Ascending aorta (tissue), 2 donors: ENCODE measurements around the gene SLC16A2. TPM values are rescaled to one million over a fixed set of nuclear protein-coding genes. Genes with fewer than 3 reads are reported as not detected.

Source experiments
- DNase-seq, 2 donors: peaks; one replicate each; pipeline ENCODE4 v3.0.0-alpha.2; 2019; ENCODE audit warnings: low spot score in 2 of 2
- H3K27ac ChIP-seq, 2 donors: fragments of 200-600 bp; sonication (generic); one replicate each; pipeline ENCODE4 v1.5.1; 2016 to 2017; ENCODE audit warnings: mild to moderate bottlenecking in 1 of 2
- H3K27me3 ChIP-seq: fragments of 200-600 bp; sonication (generic); one replicate; pipeline ENCODE4 v1.5.1; 2017
- H3K36me3 ChIP-seq, 2 donors: fragments of 200-600 bp; sonication (generic); one replicate each; pipeline ENCODE4 v1.5.1; 2016
- H3K4me1 ChIP-seq, 2 donors: fragments of 200-600 bp; sonication (generic); one replicate each; pipeline ENCODE4 v1.5.1; 2016 to 2017; ENCODE audit warnings: mild to moderate bottlenecking in 1 of 2
- H3K4me3 ChIP-seq, 2 donors: fragments of 200-600 bp; sonication (generic); one replicate each; pipeline ENCODE4 v1.5.1; 2016 to 2017; ENCODE audit warnings: mild to moderate bottlenecking in 1 of 2
- H3K9me3 ChIP-seq, 2 donors: fragments of 200-600 bp; sonication (generic); one replicate each; pipeline ENCODE4 v1.5.1; 2016
- CTCF ChIP-seq, 3 experiments: fragments of 200-600 bp in 2 of 3; fragments of 450-650 bp in 1 of 3; sonication (generic) in 2 of 3; IDR thresholded peaks; one replicate each; pipeline ENCODE4 v1.5.1; 2016 to 2019; ENCODE audit warnings: antibody characterized with exemption in 3 of 3, mild to moderate bottlenecking in 1 of 3, moderate library complexity in 1 of 3
- intact Hi-C: fragments of 100-400 bp; cut with DNase I; formaldehyde crosslinking; loops from one replicate; pipeline ENCODE4 v1.15.1; 2023
- total RNA-seq: library from RNA; depleted of rRNA; stranded (reverse); fragments of >200 nt; gene quantifications from one replicate; pipeline ENCODE4 v1.1.0, GENCODE V29; 2016

SLC16A2 gene
- 10.7 TPM for total RNA-seq

GRCh38 chrX:74421036-74421739 lies at the start of gene SLC16A2:
SLC16A2 (plus strand) TSS chrX:74421493; CDS start chrX:74421638, 145 bp downstream.
- Histone ChIP-seq H3K4me1 (no peaks in the 10 kb centered on the region), H3K4me3 (peak within 1 kb of the TSS; percentile 46 to 63), H3K36me3 (no peaks in the 10 kb centered on the region), H3K27me3 (no peaks in the 10 kb centered on the region), H3K27ac (peak within 1 kb of the TSS; percentile 85 to 94), H3K9me3 (no peaks in the 10 kb centered on the region)
- peak in 1 of 2 donors; percentile 83 for DNase-seq
- TF ChIP-seq CTCF (IDR thresholded peaks at IDR 0.05): no peak
- intact Hi-C loops: loop anchor here (2.0 to 10.0 kb wide), 4 partner anchors 39 to 856 kb away; partner anchors contain the start of genes CHIC1 and RLIM

GRCh38 chrX:74372272-74372671 lies 49.0 kb upstream of the SLC16A2 start:
- H3K27me3 ChIP-seq: no peaks in the 10 kb centered on the region
- H3K4me1 ChIP-seq: no peaks in the 10 kb centered on the region
- intact Hi-C loops: no loop called here
- TF ChIP-seq CTCF (IDR thresholded peaks at IDR 0.05): no peak
- no peak overlapping the region for H3K4me3 ChIP-seq
- no peak overlapping the region for H3K27ac ChIP-seq
- no peaks in the 10 kb centered on the region for H3K9me3 ChIP-seq
- no peaks in the 10 kb centered on the region for H3K36me3 ChIP-seq
- DNase-seq: no peak

GRCh38 chrX:74377282-74377681 lies 44.0 kb upstream of the SLC16A2 start:
- Histone ChIP-seq H3K36me3 (no peaks in the 10 kb centered on the region), H3K9me3 (no peaks in the 10 kb centered on the region), H3K4me3 (no peak overlapping the region), H3K27me3 (no peaks in the 10 kb centered on the region), H3K27ac (no peak overlapping the region), H3K4me1 (no peaks in the 10 kb centered on the region)
- no peak for DNase-seq
- intact Hi-C loops: no loop called here
- no peak for TF ChIP-seq CTCF (IDR thresholded peaks at IDR 0.05)

GRCh38 chrX:74382613-74383012 lies 38.7 kb upstream of the SLC16A2 start:
- Histone ChIP-seq H3K27ac (no peak overlapping the region), H3K9me3 (no peaks in the 10 kb centered on the region), H3K36me3 (no peaks in the 10 kb centered on the region), H3K27me3 (no peaks in the 10 kb centered on the region), H3K4me3 (no peak overlapping the region), H3K4me1 (no peaks in the 10 kb centered on the region)
- TF ChIP-seq CTCF (IDR thresholded peaks at IDR 0.05): peak; percentile 23 to 69 (median 64)
- intact Hi-C loops: loop anchor here (1.0 to 5.0 kb wide), 5 partner anchors 40 to 528 kb away; partner anchors contain the start of gene SLC16A2
- peak; percentile 11 to 82 for DNase-seq

- peak in 2 of 3 experiments; percentile 10 to 48 for TF ChIP-seq CTCF (IDR thresholded peaks at IDR 0.05)
- H3K36me3 ChIP-seq: no peaks in the 10 kb centered on the region
- no peaks in the 10 kb centered on the region for H3K9me3 ChIP-seq
- H3K4me1 ChIP-seq: no peaks in the 10 kb centered on the region
- intact Hi-C loops: loop anchor here (1.0 to 5.0 kb wide), 5 partner anchors 39 to 529 kb away; partner anchors contain the start of gene SLC16A2
- H3K27ac ChIP-seq: no peak overlapping the region
- no peaks in the 10 kb centered on the region for H3K27me3 ChIP-seq
- no peak overlapping the region for H3K4me3 ChIP-seq
- no peak for DNase-seq
Observed at GRCh38 chrX:74383611-74384010, 37.7 kb upstream of the SLC16A2 start.
